Neural progenitor cell (in vitro differentiated cells): ENCODE data around the gene TRIAP1.

Experiments
- EZH2 ChIP-seq: fragments of 200-600 bp; sonication (generic); IDR thresholded peaks from 2 replicates; pipeline ENCODE4 v1.6.1; 2017; ENCODE audit warnings: antibody characterized with exemption, mild to moderate bottlenecking, moderate library complexity
- EZH2phosphoT487 ChIP-seq: fragments of 200-600 bp; sonication (generic); IDR thresholded peaks from 2 replicates; pipeline ENCODE4 v1.6.1; 2017; ENCODE audit warnings: antibody characterized with exemption
- TF ChIP-seq, protein P1 (sequence below): fragments of 200-600 bp; sonication (generic); IDR thresholded peaks from 2 replicates; pipeline ENCODE4 v1.5.1; 2017; ENCODE audit warnings: antibody characterized with exemption, mild to moderate bottlenecking

DNA sequence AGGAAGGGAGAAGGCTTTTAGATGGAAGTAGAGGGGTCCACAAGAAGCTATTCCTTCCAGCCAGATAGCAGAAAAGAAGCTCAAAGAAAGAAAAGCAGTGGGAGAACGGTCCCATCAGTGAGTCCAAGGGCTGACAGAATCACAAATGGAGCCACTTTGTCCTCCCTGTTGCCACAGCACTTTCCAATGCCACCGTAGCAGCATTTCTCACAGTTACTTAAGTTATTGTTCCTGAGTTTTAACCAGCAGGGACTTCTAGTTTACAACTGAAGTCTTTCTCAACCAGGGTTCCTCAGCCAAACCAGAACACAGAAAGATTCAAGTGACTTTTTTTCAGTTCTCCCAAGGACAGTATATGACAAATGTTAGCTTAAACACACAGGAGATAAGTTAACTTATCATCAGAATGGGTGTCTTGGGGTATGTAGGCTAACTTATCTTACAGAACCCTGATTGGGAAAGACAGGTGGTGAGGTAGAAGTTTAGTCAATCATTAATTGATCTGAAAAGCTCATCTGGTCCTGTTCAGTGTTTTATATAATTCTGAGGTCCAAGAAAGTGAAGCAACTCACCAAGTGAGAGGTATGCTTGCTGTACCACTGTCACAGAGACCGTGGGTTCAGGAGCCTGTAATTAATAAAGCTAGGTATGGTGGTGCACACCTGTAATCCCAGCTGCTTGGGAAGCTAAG, 7.0 kb upstream of the TRIAP1 start:
- TF ChIP-seq, protein P1, sequence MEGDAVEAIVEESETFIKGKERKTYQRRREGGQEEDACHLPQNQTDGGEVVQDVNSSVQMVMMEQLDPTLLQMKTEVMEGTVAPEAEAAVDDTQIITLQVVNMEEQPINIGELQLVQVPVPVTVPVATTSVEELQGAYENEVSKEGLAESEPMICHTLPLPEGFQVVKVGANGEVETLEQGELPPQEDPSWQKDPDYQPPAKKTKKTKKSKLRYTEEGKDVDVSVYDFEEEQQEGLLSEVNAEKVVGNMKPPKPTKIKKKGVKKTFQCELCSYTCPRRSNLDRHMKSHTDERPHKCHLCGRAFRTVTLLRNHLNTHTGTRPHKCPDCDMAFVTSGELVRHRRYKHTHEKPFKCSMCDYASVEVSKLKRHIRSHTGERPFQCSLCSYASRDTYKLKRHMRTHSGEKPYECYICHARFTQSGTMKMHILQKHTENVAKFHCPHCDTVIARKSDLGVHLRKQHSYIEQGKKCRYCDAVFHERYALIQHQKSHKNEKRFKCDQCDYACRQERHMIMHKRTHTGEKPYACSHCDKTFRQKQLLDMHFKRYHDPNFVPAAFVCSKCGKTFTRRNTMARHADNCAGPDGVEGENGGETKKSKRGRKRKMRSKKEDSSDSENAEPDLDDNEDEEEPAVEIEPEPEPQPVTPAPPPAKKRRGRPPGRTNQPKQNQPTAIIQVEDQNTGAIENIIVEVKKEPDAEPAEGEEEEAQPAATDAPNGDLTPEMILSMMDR = no peak
- no peak for TF ChIP-seq EZH2
- no peak for TF ChIP-seq EZH2phosphoT487
